ENCODE measurements around the gene RAB40A.

The RAB40A gene, protein sequence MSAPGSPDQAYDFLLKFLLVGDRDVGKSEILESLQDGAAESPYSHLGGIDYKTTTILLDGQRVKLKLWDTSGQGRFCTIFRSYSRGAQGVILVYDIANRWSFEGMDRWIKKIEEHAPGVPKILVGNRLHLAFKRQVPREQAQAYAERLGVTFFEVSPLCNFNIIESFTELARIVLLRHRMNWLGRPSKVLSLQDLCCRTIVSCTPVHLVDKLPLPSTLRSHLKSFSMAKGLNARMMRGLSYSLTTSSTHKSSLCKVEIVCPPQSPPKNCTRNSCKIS

DNA sequence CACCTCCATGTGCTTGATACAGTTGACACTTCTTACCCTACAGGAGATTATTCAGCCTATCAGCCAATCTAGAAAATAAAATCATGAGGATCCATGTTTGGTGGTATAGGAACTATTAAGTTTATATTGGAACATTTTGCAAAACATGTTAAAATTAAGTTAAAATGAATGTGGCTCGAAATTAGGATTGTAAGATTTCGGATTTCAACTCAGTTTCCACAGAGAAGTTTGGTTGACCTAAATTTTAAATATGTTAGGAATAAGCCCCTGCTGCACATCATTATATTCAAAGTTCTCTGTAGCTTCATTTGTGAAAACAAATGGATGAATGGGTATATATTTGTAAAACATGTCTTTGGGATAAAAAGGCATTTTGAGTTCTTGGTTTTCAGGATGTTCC is at the start of gene RAB40A:
TSS of gene RAB40A (minus strand) at position 101 of the 400 bp plus-strand sequence. CDS start 18,733 bp downstream, outside the sequence.
- TF ChIP-seq, protein P1, sequence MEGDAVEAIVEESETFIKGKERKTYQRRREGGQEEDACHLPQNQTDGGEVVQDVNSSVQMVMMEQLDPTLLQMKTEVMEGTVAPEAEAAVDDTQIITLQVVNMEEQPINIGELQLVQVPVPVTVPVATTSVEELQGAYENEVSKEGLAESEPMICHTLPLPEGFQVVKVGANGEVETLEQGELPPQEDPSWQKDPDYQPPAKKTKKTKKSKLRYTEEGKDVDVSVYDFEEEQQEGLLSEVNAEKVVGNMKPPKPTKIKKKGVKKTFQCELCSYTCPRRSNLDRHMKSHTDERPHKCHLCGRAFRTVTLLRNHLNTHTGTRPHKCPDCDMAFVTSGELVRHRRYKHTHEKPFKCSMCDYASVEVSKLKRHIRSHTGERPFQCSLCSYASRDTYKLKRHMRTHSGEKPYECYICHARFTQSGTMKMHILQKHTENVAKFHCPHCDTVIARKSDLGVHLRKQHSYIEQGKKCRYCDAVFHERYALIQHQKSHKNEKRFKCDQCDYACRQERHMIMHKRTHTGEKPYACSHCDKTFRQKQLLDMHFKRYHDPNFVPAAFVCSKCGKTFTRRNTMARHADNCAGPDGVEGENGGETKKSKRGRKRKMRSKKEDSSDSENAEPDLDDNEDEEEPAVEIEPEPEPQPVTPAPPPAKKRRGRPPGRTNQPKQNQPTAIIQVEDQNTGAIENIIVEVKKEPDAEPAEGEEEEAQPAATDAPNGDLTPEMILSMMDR (IDR thresholded peaks at IDR 0.05; ENCODE audit: low read depth, low read length, missing control alignments): no peak
- H3K4me3 ChIP-seq (ENCODE audit: low read depth, low read length): no peak within 1 kb of the TSS
- no peak for DNase-seq (ENCODE audit: low read depth)

DNA sequence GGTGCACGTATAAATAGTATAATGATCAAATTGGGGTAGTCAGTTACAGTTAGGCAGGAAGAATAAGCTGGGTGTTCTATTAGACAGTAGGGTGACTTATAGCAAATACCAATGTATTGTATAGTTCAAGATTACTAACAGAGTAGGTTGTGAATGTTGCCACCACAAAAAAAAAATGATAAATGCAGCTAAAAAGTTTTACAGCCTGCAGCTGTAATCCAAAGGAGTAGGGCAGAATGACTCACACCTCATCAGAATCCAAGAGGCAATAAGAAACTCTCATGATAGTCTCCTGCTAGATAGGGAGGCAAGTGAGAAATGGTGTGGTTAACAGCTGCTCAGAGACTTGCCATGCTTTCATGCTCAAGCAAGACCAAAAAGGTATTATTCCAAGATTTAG is 46.5 kb upstream of the RAB40A start:
- TF ChIP-seq, protein P1 (IDR thresholded peaks at IDR 0.05; ENCODE audit: low read depth, low read length, missing control alignments): no peak
- H3K4me3 ChIP-seq (ENCODE audit: low read depth, low read length): no peak overlapping the region
- no peak for DNase-seq (ENCODE audit: low read depth)

DNA sequence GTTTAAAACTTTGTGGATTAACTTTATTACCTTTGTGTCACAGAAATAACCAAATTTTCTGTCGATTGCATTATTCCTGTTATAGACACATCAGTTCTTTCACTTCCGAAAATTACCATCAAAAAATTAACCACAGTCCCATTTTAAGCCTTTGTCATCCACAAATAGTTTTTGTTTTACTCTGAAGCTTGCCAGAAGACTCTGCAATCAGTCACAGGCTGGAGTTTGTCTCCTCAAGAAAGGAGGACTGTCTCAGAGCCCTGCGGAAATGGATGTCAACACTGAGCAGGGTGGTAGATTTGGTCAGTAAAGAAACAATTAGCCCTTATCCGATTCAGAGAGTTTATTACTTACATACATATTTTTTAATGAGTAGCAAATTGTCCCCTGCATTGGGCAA is 45.9 kb upstream of the RAB40A start:
- no peak overlapping the region for H3K4me3 ChIP-seq (ENCODE audit: low read depth, low read length)
- TF ChIP-seq, protein P1 (IDR thresholded peaks at IDR 0.05; ENCODE audit: low read depth, low read length, missing control alignments): no peak
- peak; percentile 19 for DNase-seq (ENCODE audit: low read depth)

DNA sequence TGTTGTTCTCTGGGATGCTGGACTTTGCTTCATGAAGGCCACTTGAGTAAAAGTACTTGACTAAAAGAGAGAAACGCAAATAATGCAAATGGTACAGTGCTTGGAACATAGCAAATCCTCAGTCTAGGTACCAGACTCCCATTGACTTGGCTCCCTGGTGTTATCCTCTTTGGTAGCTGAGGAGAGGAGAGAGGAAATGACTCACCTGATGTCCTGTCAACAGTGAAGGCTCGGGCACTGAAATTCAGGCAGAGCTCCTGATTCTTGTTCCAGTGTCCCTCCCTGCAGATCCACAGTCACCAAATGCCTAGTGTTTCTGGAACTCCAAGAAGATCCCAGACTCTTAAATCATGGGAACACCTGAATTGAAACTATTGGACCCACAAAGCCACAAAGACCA is 43.5 kb upstream of the RAB40A start:
- no peak for DNase-seq (ENCODE audit: low read depth)
- TF ChIP-seq, protein P1 (IDR thresholded peaks at IDR 0.05; ENCODE audit: low read depth, low read length, missing control alignments): no peak
- H3K4me3 ChIP-seq (ENCODE audit: low read depth, low read length): no peak overlapping the region

DNA sequence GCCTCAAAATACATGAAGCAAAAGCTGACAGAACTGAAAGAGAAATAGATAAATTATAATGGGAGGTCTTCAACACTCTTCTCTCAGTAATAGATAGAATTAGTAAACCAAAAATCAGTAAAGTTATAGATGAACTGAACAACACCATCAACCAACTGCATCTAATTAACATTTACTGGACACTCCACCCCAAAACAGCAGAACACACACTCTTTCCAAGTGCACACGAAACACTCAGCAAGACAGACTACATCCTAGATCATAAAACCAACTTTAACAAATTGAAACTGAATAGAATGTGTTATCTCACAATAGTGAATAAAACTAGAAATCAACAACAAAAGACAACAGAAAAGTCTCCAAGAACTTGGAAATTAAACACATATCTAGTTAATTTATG is 41.0 kb upstream of the RAB40A start:
- no peak overlapping the region for H3K4me3 ChIP-seq (ENCODE audit: low read depth, low read length)
- DNase-seq (ENCODE audit: low read depth): no peak
- TF ChIP-seq, protein P1 (IDR thresholded peaks at IDR 0.05; ENCODE audit: low read depth, low read length, missing control alignments): no peak

DNA sequence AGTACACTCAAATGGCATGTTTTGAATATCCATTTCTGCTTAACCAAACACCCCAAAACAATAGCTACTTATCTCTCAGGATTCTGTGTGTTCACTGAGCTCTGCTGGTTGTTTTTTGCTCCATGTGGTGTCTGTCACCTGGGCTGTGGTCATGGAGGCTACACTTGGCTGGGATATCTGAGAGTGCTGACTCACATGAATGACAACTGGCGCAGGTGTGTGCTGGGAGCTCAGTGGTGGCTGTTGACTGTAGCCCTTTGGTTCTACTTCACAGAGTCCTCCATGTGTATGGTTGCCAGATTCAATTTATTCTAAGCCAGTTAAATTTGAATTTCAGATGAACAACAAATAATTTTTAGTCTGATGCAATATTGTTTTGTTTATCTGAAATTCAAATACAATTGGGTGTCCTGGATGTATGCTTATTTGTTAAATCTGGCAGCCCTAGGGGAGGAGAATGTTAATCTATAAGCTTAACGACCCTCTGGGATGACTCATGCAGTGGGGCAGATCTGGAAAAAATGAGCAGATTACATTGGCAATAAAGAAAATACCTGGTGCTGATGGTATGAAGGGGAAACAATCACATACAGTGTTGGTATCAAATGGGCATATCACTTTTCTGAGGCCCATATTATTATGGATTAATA is 37.8 kb upstream of the RAB40A start:
- DNase-seq (ENCODE audit: low read depth): no peak
- no peak overlapping the region for H3K4me3 ChIP-seq (ENCODE audit: low read depth, low read length)
- TF ChIP-seq, protein P1 (IDR thresholded peaks at IDR 0.05; ENCODE audit: low read depth, low read length, missing control alignments): no peak
